HL-60/S4 (cell line): ENCODE measurements around the gene RBL2.
"Not testable (repeated sequence)": the region's sequence is repeated elsewhere in the genome, so short reads cannot be mapped to it uniquely, and the experiment has no call there.

Experiments
- in situ Hi-C: fragments of 300-500 bp; cut with MboI; formaldehyde crosslinking; loops from 2 replicates; pipeline ENCODE4 v1.14.3; 2022; ENCODE audit warnings: low sequenced_read_pairs

The RBL2 gene

GRCh38 chr16:53530741-53531140 is 96.5 kb downstream of the RBL2 start:
- in situ Hi-C loops: no loop called here

DNA sequence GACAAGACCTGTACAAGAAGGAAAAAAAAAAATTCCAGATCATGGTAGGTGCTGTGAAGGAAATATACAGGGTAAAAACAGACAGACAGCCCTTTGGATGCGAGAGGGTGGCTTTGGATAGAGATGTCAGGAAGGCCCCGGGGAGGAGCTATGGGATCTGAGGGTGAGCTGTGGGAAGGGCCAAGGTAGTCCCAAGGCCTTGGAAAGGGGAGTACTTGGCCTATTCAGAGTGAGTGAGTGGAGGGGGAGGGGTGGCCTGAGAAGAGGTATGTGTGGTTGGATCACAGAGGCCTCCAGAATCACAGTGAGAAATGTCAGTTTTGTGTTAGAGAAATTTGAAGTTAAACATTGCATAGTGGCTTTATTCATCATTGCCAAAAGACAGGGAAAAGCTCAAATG is 99.9 kb downstream of the RBL2 start:
- in situ Hi-C loops: no loop called here

DNA sequence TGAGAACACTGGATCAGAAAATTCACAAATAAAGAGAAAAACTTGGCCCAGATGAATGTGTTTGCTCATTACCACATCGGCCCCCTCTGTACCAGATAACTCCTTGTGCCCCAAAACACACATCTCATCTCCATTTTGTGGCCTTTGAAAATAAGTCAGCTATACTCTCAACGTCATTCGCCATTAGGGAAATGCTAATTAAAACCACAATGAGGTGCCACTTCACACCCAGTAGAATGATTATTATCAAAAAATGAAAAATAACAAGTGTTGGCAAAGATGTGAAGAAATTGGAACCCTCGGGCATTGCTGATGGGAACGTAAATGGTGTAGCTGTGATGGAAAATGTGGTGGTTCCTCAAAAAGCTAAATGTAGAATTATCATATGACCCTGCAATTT is 103.4 kb downstream of the RBL2 start:
- in situ Hi-C loops: no loop called here

DNA sequence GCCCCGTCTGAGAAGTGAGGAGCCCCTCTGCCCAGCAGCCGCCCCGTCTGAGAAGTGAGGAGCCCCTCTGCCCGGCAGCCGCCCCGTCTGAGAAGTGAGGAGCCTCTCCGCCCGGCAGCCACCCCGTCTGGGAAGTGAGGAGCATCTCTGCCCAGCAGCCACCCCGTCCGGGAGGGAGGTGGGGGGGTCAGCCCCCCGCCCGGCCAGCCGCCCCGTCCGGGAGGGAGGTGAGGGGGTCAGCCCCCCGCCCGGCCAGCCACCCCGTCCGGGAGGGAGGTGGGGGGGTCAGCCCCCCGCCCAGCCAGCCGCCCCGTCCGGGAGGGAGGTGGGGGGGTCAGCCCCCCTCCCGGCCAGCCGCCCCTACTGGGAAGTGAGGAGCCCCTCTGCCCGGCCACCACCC is 105.1 kb downstream of the RBL2 start:
- in situ Hi-C loops: not testable (repeated sequence)

GRCh38 chr16:53539759-53540718 is 105.8 kb downstream of the RBL2 start:
- in situ Hi-C loops: not testable (repeated sequence)
